IPS DF 6.9 (cell line): Measurements from ENCODE around the gene GPR84.
"Not testable (repeated sequence)": the region's sequence is repeated elsewhere in the genome, so short reads cannot be mapped to it uniquely, and the experiment has no call there.

Experiments used
- DNase-seq: peaks from one replicate; pipeline ENCODE4 v3.0.0-alpha.2; 2013; ENCODE audit warnings: low read depth, low spot score
- H3K27ac ChIP-seq: one replicate; pipeline ENCODE4 v1.5.1; 2013; ENCODE audit warnings: low read length, control low read depth
- H3K27me3 ChIP-seq: 2 replicates; pipeline ENCODE4 v1.6.1; 2013; ENCODE audit warnings: mild to moderate bottlenecking, low read length; ENCODE audit not compliant: control insufficient read depth, insufficient read depth
- H3K36me3 ChIP-seq: 2 replicates; pipeline ENCODE4 v1.6.1; 2013; ENCODE audit warnings: low read length; ENCODE audit not compliant: control insufficient read depth, insufficient read depth
- H3K4me1 ChIP-seq: 2 replicates; pipeline ENCODE4 v1.6.1; 2013; ENCODE audit warnings: low read length; ENCODE audit not compliant: control insufficient read depth, insufficient read depth
- H3K4me3 ChIP-seq: 2 replicates; pipeline ENCODE4 v1.5.1; 2013; ENCODE audit warnings: mild to moderate bottlenecking, low read length
- H3K9me3 ChIP-seq: 2 replicates; pipeline ENCODE4 v1.6.1; 2013; ENCODE audit warnings: low read length, inconsistent platforms; ENCODE audit not compliant: control insufficient read depth, insufficient read depth
- WGBS: extraction: QIAGEN DNeasy Blood & Tissue Kit; methylation state at CpG from one replicate; pipeline ENCODE4 v1.1.7; 2013; ENCODE audit warnings: mixed read lengths, missing lambda C conversion rate; ENCODE audit not compliant: insufficient read length, insufficient coverage; 5-methylcytosine and 5-hydroxymethylcytosine counted together

Gene GPR84

GRCh38 chr12:54325442-54326109 lies 38.7 kb downstream of the GPR84 start:
- not testable (repeated sequence) for H3K9me3 ChIP-seq, H3K36me3 ChIP-seq, DNase-seq, H3K27me3 ChIP-seq, H3K4me1 ChIP-seq, H3K27ac ChIP-seq
- no CpG with 5 or more reads among the region's 22 CpGs for WGBS
- peak overlapping the region; percentile 92; the same call in 1 of the 2 replicates for H3K4me3 ChIP-seq

- H3K36me3 ChIP-seq, result no peaks in the 10 kb centered on the region
Observed at GRCh38 chr12:54324617-54325441, 39.5 kb downstream of the GPR84 start, which contains the start of gene COPZ1. COPZ1 (plus strand) TSS chr12:54325131; CDS start chr12:54325164, 33 bp downstream.

GRCh38 chr12:54321363-54321762 lies 42.9 kb downstream of the GPR84 start:
- H3K27ac ChIP-seq, result no peak overlapping the region
- no peaks in the 10 kb centered on the region for H3K9me3 ChIP-seq
- no peak for DNase-seq
- no peaks in the 10 kb centered on the region for H3K4me1 ChIP-seq
- H3K36me3 ChIP-seq, result no peaks in the 10 kb centered on the region
- no peaks in the 10 kb centered on the region for H3K27me3 ChIP-seq
- H3K4me3 ChIP-seq, result no peak overlapping the region
- no CpG with 5 or more reads among the region's 5 CpGs for WGBS

More at GRCh38 chr12:54324617-54325441, 39.5 kb downstream of the GPR84 start, which contains the start of gene COPZ1:
- DNase-seq, result peak; percentile 99
- H3K4me3 ChIP-seq, result peak within 1 kb of the TSS; percentile 92
- H3K9me3 ChIP-seq, result no peaks in the 10 kb centered on the region
- no peaks in the 10 kb centered on the region for H3K4me1 ChIP-seq
- no CpG with 5 or more reads among the region's 34 CpGs for WGBS
- no peaks in the 10 kb centered on the region for H3K27me3 ChIP-seq
- no peak within 1 kb of the TSS for H3K27ac ChIP-seq
